HCT116 (cell line): ENCODE results near the gene GALK1. TPM values are rescaled to one million over a fixed set of nuclear protein-coding genes. Genes with fewer than 3 reads are reported as not detected.
A peak's percentile ranks its signal among the peaks of the same experiment; 100 is the strongest.

Source experiments
- ATAC-seq: fragments of 200-7000 bp; cut with Tn5 transposase; 2 replicates; pipeline ENCODE4 v1.9.1; 2020; ENCODE audit warnings: mild to moderate bottlenecking, moderate library complexity
- BruUV-seq: library from RNA; stranded (reverse); fragments of 400-500 nt; replicated peaks from 2 replicates; lab custom pipeline; 2021; lab: Mats Ljungman, UMichigan
- CTCF ChIA-PET: fragments of 300-600 bp; sonication (Branson Sonifier 250); formaldehyde crosslinking; loops from one replicate; lab custom pipeline; 2021; ENCODE audit warnings: antibody characterized with exemption; lab: Charles Lee
- POLR2A ChIA-PET: fragments of 300-600, 350-600 bp; sonication (Branson Sonifier 250); formaldehyde crosslinking; loops from one replicate; lab custom pipeline; 2021; ENCODE audit warnings: antibody characterized with exemption; lab: Charles Lee
- RAD21 ChIA-PET, 2 experiments: fragments of 300-600 bp; sonication (Branson Sonifier 250); formaldehyde crosslinking; loops; one replicate each; lab custom pipeline; 2023; ENCODE audit warnings: low total read pairs in 2 of 2; ENCODE audit not compliant: uncharacterized antibody in 2 of 2, unreplicated experiment in 2 of 2, low non-redundant PET in 1 of 2; lab: Charles Lee
- DNase-seq: peaks from one replicate; pipeline ENCODE4 v3.0.0-alpha.2; 2010; ENCODE audit warnings: low read depth, low spot score
- H2AFZ ChIP-seq: fragments of 200-600 bp; shearing (Covaris generic), sonication (generic); 2 replicates; pipeline ENCODE4 v1.6.1; 2017; ENCODE audit warnings: low read depth, mixed run types, mixed read lengths, antibody characterized with exemption, low read length; ENCODE audit not compliant: poor library complexity, severe bottlenecking
- H3K27ac ChIP-seq: 2 replicates; pipeline ENCODE4 v1.5.1; 2012; ENCODE audit warnings: low read depth, low read length
- H3K27me3 ChIP-seq: fragments of 200-600 bp; sonication (generic); 2 replicates; pipeline ENCODE4 v1.6.1; 2016; ENCODE audit warnings: mixed run types, low read length, mixed read lengths; ENCODE audit not compliant: insufficient read depth
- H3K36me3 ChIP-seq, 2 experiments: fragments of 200-500 bp in 1 of 2; fragments of 200-600 bp in 1 of 2; sonication (Bioruptor generic) in 1 of 2; sonication (generic) in 1 of 2; 2 replicates each; pipeline versions ENCODE4 v1.5.1 to v1.6.1; 2014 to 2016; ENCODE audit warnings: low read length in 2 of 2, inconsistent platforms in 1 of 2, mixed read lengths in 1 of 2, mixed run types in 1 of 2; ENCODE audit not compliant: insufficient read depth in 2 of 2, control insufficient read depth in 1 of 2
- H3K4me1 ChIP-seq, 2 experiments: fragments of 200-600 bp in 1 of 2; sonication (generic) in 1 of 2; 2 replicates each; pipeline versions ENCODE4 v1.5.1 to v1.6.1; 2012 to 2017; ENCODE audit warnings: low read length in 2 of 2, inconsistent platforms in 1 of 2, mild to moderate bottlenecking in 1 of 2, mixed read lengths in 1 of 2, mixed run types in 1 of 2, moderate library complexity in 1 of 2; ENCODE audit not compliant: insufficient read depth in 2 of 2, control insufficient read depth in 1 of 2
- H3K4me2 ChIP-seq: fragments of 200-600 bp; sonication (generic); 2 replicates; pipeline ENCODE4 v1.6.1; 2017; ENCODE audit warnings: mixed run types, low read length, mixed read lengths
- H3K4me3 ChIP-seq, 2 experiments: fragments of 200-600 bp in 1 of 2; sonication (generic) in 1 of 2; replicated peaks in 1 of 2; 2 replicates each; pipeline ENCODE4 v1.5.1; 2011 to 2016; ENCODE audit warnings: low read length in 2 of 2, control low read depth in 1 of 2, low read depth in 1 of 2, mild to moderate bottlenecking in 1 of 2, mixed read lengths in 1 of 2, mixed run types in 1 of 2
- H3K79me2 ChIP-seq: fragments of 200-600 bp; sonication (generic); 2 replicates; pipeline ENCODE4 v1.6.1; 2017; ENCODE audit warnings: mild to moderate bottlenecking, mixed run types, low read length, moderate library complexity, mixed read lengths; ENCODE audit not compliant: insufficient read depth
- H3K9ac ChIP-seq: fragments of 200-600 bp; sonication (generic); 2 replicates; pipeline ENCODE4 v1.6.1; 2016; ENCODE audit warnings: low read length, mixed read lengths
- H3K9me2 ChIP-seq: fragments of 200-600 bp; sonication (generic), shearing (Covaris generic); 2 replicates; pipeline ENCODE4 v1.6.1; 2017; ENCODE audit warnings: mixed run types, mild to moderate bottlenecking, moderate library complexity; ENCODE audit not compliant: insufficient read depth
- H3K9me3 ChIP-seq, 2 experiments: fragments of 200-500 bp in 1 of 2; fragments of 200-600 bp in 1 of 2; sonication (Bioruptor generic) in 1 of 2; sonication (generic) in 1 of 2; 2 replicates each; pipeline ENCODE4 v1.6.1; 2014 to 2017; ENCODE audit warnings: low read length in 2 of 2, mixed read lengths in 2 of 2, inconsistent platforms in 1 of 2, low read depth in 1 of 2, mild to moderate bottlenecking in 1 of 2, mixed run types in 1 of 2, moderate library complexity in 1 of 2; ENCODE audit not compliant: control insufficient read depth in 1 of 2, insufficient read depth in 1 of 2
- H4K20me1 ChIP-seq: fragments of 200-600 bp; sonication (generic), shearing (Covaris generic); 2 replicates; pipeline ENCODE4 v1.6.1; 2017; ENCODE audit warnings: mixed run types, mild to moderate bottlenecking, moderate library complexity; ENCODE audit not compliant: insufficient read depth
- CEBPB ChIP-seq: IDR thresholded peaks from 2 replicates; pipeline ENCODE4 v1.6.1; 2012; ENCODE audit warnings: low read depth
- CTCF ChIP-seq, 3 experiments: fragments of 200-600 bp in 1 of 3; sonication (generic) in 1 of 3; IDR thresholded peaks in 2 of 3; conservative IDR thresholded peaks in 1 of 3; 2 replicates each; pipeline ENCODE4 v1.5.1; 2012 to 2017; ENCODE audit warnings: low read depth in 2 of 3, low read length in 2 of 3, antibody characterized with exemption in 1 of 3, borderline replicate concordance in 1 of 3, control low read depth in 1 of 3, mild to moderate bottlenecking in 1 of 3, mixed read lengths in 1 of 3, mixed run types in 1 of 3, moderate library complexity in 1 of 3; ENCODE audit not compliant: insufficient read depth in 1 of 3
- EGR1 ChIP-seq: IDR thresholded peaks from 2 replicates; pipeline ENCODE4 v1.6.1; 2012; ENCODE audit warnings: low read depth
- ELF1 ChIP-seq: IDR thresholded peaks from 2 replicates; pipeline ENCODE4 v1.6.1; 2012; ENCODE audit warnings: low read depth, borderline replicate concordance
- EZH2 ChIP-seq: fragments of 200-600 bp; sonication (generic); IDR thresholded peaks from 2 replicates; pipeline ENCODE4 v1.6.1; 2017; ENCODE audit warnings: antibody characterized with exemption, mixed run types
- POLR2AphosphoS5 ChIP-seq: IDR thresholded peaks from 2 replicates; pipeline ENCODE4 v1.6.1; 2011; ENCODE audit warnings: mild to moderate bottlenecking, low read depth, low read length, moderate library complexity
- RAD21 ChIP-seq: IDR thresholded peaks from 2 replicates; pipeline ENCODE4 v1.6.1; 2012; ENCODE audit warnings: low read depth, mild to moderate bottlenecking
- SIN3A ChIP-seq: IDR thresholded peaks from 2 replicates; pipeline ENCODE4 v1.6.1; 2012; ENCODE audit warnings: low read depth
- SP1 ChIP-seq: IDR thresholded peaks from 2 replicates; pipeline ENCODE4 v1.6.1; 2012; ENCODE audit warnings: low read depth
- TCF7L2 ChIP-seq: IDR thresholded peaks from 2 replicates; pipeline ENCODE4 v1.7.0; 2011; ENCODE audit warnings: borderline replicate concordance, inconsistent platforms; ENCODE audit not compliant: insufficient read depth, insufficient read length; ENCODE audit errors: extremely low read depth
- ZFX ChIP-seq: fragments of 450-650 bp; IDR thresholded peaks from 2 replicates; pipeline ENCODE4 v1.6.1; 2017
- intact Hi-C: fragments of 100-400 bp; cut with micrococcal nuclease; formaldehyde crosslinking; loops from 2 replicates; pipeline ENCODE4 v1.10.0; 2022
- total RNA-seq: library from RNA; stranded (reverse); gene quantifications from one replicate; pipeline ENCODE4 v1.2.1, GENCODE V29; 2021; ENCODE audit not compliant: unreplicated experiment
- TF ChIP-seq, protein P1 (sequence below): IDR thresholded peaks from 2 replicates; pipeline ENCODE4 v1.6.1; 2012

GALK1 gene
- total RNA-seq, 1 experiment from 2014 or later: 57.8 TPM

DNA sequence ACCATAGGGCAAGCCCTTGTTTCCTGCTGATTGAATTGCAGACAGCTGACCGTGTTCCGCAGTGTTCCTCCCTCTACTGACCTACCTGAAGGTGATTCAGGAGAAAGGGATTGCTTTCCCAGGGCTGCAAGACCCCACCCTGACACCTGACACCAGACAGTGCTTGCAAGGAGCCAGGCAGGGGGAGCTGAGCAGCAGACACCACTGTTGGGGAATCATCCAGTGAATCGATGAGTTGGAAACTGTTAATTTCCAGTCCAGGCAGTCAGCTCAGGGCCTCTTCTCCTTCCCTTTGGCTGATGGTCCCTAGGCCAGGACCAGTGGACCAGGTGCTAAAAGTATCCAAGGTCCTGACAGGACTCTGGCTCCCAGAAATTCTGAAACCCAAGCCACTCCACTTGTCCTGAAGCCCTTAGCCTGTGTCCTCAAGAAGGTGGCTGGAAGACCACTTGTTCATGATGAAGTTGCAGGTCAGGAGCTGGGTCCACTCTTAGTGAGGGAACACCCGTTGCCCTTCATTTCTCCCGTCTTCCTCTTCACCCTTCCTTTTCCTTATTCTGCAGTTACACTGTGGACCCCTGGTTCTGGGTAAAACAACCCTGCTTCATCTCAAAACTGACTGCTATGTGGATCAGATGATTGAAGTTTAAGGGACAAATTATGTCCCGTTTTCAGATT lies 10.1 kb upstream of the GALK1 start:
- no peak overlapping the region for H2AFZ ChIP-seq
- no peak overlapping the region for H3K9ac ChIP-seq
- TF ChIP-seq RAD21 (0 out of 2 replicates have a peak, but pooled peaks have one; percentile 9), POLR2AphosphoS5 (no peak; the same call in 1 of the 2 replicates), EZH2 (no peak), SIN3A (no peak)
- H3K9me3 ChIP-seq: no peaks in the 10 kb centered on the region
- H3K9me2 ChIP-seq: no peaks in the 10 kb centered on the region
- H3K27ac ChIP-seq: peak overlapping the region; percentile 12; the same call in 1 of the 2 replicates
- H3K36me3 ChIP-seq: peaks cover 16 to 33% of the 10 kb centered on the region in 2 experiments
- H3K79me2 ChIP-seq: peaks cover 27% of the 10 kb centered on the region
- BruUV-seq: no TSS peak
- peak overlapping the region; percentile 24; the same call in 1 of the 2 replicates for H3K4me2 ChIP-seq
- H3K27me3 ChIP-seq: no peaks in the 10 kb centered on the region
- no peak overlapping the region for H3K4me3 ChIP-seq
- POLR2A ChIA-PET: interaction anchor here (0.9 to 5.1 kb wide), 11 partner anchors 9 to 101 kb away, joined by 3 to 83 read pairs (median 5); partner anchors contain the start of genes GALK1 and WBP2
- RAD21 ChIA-PET: interaction anchor here in 1 of 2 experiments (1.1 kb wide), 1 partner anchor 70 kb away, joined by 4 read pairs; no protein-coding TSS in a partner anchor
- H3K4me1 ChIP-seq: peaks cover 11 to 42% of the 10 kb centered on the region in 2 experiments
- intact Hi-C loops: loop anchor here (5.0 kb wide), 1 partner anchor 102 kb away; the partner anchor contains the start of gene TRIM47
- DNase-seq (no peak), ATAC-seq (no peak)
- CTCF ChIA-PET: interaction anchor here (1.0 to 3.7 kb wide), 6 partner anchors 10 to 225 kb away, joined by 4 to 23 read pairs (median 4); partner anchors contain the start of genes CDK3, GALK1 and SMIM5
- peaks cover 31% of the 10 kb centered on the region for H4K20me1 ChIP-seq

DNA sequence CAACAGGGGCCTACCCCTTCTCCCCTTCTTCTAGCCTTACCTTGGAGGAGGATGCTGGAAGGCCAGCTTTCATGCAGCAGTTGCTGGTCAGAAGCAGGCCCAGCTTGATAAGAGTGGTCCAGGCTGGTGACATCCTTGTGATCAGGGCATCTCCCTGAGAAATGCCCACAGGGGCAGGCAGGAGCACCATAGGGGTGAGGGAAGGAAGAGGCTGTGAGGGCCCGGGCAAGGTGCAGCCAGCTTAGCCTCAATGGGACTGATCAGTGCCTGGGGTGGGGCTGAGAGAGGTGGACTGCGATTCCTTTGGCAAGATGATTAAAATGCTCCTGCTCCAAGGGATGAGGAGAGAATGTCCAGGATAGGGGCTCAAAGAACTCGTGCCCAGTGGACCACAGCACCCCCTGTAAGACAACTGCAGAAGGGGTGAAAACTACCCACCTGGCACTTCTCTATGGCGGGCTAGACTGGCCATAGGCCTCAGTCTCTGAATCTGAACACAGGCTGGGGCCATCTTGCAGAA lies 9.5 kb upstream of the GALK1 start:
- Histone ChIP-seq H3K27ac (no peak overlapping the region; the same call in 1 of the 2 replicates), H3K27me3 (no peaks in the 10 kb centered on the region), H4K20me1 (peaks cover 31% of the 10 kb centered on the region), H3K4me1 (peaks cover 9 to 38% of the 10 kb centered on the region in 2 experiments), H3K4me3 (no peak overlapping the region), H3K36me3 (peaks cover 16 to 33% of the 10 kb centered on the region in 2 experiments), H3K4me2 (0 out of 2 replicates have a peak overlapping the region, but pooled peaks have one; percentile 24), H2AFZ (no peak overlapping the region), H3K9ac (no peak overlapping the region), H3K9me2 (no peaks in the 10 kb centered on the region), H3K9me3 (no peaks in the 10 kb centered on the region), H3K79me2 (peaks cover 27% of the 10 kb centered on the region)
- ATAC-seq (no peak), DNase-seq (no peak)
- POLR2A ChIA-PET: interaction anchor here (0.5 to 5.1 kb wide), 6 partner anchors 9 to 91 kb away, joined by 3 to 74 read pairs (median 3); partner anchors contain the start of gene GALK1
- no peak for TF ChIP-seq POLR2AphosphoS5
- no peak for TF ChIP-seq ELF1
- no peak for TF ChIP-seq CTCF (IDR thresholded peaks at IDR 0.05 in 2 of 3, conservative IDR thresholded peaks at IDR 0.05 in 1 of 3; ENCODE audit: borderline replicate concordance in 1 of 3, insufficient read depth in 1 of 3, low read depth in 2 of 3, low read length in 2 of 3)
- TF ChIP-seq EGR1: no peak
- TF ChIP-seq, protein P1, sequence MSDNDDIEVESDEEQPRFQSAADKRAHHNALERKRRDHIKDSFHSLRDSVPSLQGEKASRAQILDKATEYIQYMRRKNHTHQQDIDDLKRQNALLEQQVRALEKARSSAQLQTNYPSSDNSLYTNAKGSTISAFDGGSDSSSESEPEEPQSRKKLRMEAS: no peak
- no peak; the same call in 1 of the 2 replicates for TF ChIP-seq SP1
- TF ChIP-seq TCF7L2: no peak
- TF ChIP-seq ZFX: no peak
- no peak for TF ChIP-seq CEBPB
- intact Hi-C loops: no loop called here
- BruUV-seq: no TSS peak
- RAD21 ChIA-PET: no interaction called here
- CTCF ChIA-PET: interaction anchor here (1.0 to 3.7 kb wide), 6 partner anchors 10 to 226 kb away, joined by 4 to 23 read pairs (median 4); partner anchors contain the start of genes CDK3, GALK1 and SMIM5
